PC-9 (cell line): Measurements from ENCODE around the gene KRT39.

Experiments used
- EZH2 ChIP-seq: fragments of 200-600 bp; sonication (generic); IDR thresholded peaks from 2 replicates; pipeline ENCODE4 v1.8.0; 2017; ENCODE audit warnings: antibody characterized with exemption, low read depth
- TF ChIP-seq, protein P1 (sequence below): fragments of 200-600 bp; sonication (generic); conservative IDR thresholded peaks from 2 replicates; pipeline ENCODE4 v1.6.1; 2017; ENCODE audit warnings: mixed run types, antibody characterized with exemption, mild to moderate bottlenecking, moderate library complexity

DNA sequence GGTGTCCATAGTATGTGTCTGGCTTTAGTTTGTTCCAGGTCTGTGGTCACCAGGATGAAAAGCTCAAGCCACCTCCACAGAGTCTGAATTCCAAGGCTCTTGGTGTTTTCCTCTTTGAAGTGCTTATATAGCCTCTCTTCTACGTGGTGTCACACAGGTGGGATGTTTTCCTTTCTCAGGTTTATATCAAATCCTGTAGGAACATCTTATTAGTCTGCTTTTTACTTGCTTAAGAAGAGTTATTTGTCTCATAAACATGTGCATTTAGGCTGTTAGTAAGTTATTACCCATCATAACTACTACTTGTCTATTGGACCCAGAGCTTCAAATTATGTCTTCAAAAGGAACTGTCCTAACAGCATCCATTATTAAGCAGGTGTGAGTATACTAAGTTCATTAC, at the start of gene KRT39:
- TF ChIP-seq, protein P1, sequence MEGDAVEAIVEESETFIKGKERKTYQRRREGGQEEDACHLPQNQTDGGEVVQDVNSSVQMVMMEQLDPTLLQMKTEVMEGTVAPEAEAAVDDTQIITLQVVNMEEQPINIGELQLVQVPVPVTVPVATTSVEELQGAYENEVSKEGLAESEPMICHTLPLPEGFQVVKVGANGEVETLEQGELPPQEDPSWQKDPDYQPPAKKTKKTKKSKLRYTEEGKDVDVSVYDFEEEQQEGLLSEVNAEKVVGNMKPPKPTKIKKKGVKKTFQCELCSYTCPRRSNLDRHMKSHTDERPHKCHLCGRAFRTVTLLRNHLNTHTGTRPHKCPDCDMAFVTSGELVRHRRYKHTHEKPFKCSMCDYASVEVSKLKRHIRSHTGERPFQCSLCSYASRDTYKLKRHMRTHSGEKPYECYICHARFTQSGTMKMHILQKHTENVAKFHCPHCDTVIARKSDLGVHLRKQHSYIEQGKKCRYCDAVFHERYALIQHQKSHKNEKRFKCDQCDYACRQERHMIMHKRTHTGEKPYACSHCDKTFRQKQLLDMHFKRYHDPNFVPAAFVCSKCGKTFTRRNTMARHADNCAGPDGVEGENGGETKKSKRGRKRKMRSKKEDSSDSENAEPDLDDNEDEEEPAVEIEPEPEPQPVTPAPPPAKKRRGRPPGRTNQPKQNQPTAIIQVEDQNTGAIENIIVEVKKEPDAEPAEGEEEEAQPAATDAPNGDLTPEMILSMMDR, result no peak
- TF ChIP-seq EZH2, result no peak
